Raji (cell line): Measurements from ENCODE around the gene USH2A.

ENCODE experiments used
- POLR2A ChIP-seq: IDR thresholded peaks from 2 replicates; pipeline ENCODE4 v1.6.1; 2011; ENCODE audit warnings: low read depth, low read length, control low read depth; ENCODE audit not compliant: insufficient read depth

USH2A gene

GRCh38 chr1:215833941-215834729 is 589.1 kb downstream of the USH2A start:
- TF ChIP-seq POLR2A = no peak

DNA sequence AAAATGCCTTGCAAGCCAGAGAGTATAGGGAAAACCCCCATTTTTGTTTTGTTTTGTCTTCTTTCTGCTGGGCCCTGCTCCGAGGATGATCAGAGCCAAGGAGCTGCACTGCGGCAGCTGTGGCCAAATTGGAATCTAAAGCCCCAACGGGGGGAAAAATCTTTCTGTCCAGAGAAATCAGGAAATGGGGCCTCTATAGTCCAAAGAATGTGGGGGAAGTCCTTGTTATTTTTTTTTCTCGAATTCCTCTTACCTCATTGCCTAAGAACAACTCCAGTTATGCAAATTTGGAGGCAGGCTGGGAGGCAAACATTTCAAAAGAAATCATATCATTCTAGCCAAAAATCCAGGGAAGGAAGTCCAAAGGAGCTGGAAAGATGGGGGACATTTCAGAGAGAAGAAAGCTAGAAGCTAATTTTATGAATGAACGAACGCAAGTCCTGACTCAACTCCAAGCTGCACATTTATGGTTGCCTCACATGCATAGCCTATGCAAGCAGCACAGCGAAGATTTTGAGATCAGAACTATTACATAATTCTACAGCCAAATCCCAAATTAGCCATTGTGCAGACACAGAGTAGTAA is 592.9 kb downstream of the USH2A start:
- no peak for TF ChIP-seq POLR2A

DNA sequence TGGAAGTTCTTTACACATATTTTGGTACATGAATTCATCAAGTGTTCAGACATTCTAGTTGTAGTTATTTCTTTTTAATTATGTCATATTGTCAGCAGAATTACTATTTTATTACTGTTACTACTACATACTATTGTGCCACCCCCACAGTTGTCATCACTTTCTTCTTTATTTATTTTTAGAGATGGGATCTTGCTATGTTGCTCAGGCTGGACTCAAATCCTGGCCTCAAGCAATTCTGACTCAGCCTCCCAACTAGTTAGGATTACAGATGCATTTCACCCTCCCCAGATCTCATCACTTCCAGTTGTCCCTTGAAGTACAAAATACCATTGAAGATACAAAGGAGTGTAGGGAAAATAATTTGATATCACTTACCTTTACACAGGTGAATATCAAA is 598.2 kb downstream of the USH2A start:
- no peak for TF ChIP-seq POLR2A

DNA sequence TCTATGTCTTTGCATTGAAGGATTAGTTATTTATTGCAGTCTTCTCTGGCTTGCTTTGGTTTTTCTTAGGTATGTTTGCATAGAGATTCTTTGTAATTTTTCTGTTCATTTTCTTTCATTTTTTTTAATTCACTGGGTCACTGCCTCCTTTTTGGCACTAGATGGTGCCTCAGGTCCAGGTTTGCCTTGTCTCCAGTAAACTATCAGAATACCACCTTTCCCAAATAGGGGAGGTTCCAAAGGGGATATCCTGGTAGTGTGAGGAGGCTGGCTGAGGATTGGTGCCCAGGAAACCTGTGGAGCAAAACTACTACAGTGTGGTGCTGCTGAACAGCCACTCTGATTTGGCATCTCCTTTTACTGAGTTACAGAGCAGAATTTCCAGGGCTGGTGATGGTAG is 599.0 kb downstream of the USH2A start:
- no peak for TF ChIP-seq POLR2A

DNA sequence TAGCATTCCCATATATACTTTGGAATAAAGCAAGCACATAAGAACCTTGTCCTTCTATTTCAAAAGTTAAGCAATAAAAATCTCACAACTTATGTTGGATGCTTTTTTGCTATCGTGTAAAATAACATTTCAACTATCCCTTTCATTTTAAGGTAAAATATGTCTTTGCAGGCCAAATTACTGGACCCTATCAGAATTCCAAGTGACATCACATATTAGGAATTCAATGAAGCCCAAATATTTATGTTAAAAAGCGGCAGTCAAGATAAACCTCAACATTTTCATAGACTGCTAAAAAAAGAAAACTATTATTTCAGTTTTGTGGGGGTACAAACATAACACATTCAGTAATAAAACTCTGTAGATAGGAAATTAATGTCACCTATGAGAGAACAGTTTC is 604.1 kb downstream of the USH2A start:
- TF ChIP-seq POLR2A = no peak

- TF ChIP-seq POLR2A = no peak
Observed at GRCh38 chr1:215807911-215808436, 615.3 kb downstream of the USH2A start.

DNA sequence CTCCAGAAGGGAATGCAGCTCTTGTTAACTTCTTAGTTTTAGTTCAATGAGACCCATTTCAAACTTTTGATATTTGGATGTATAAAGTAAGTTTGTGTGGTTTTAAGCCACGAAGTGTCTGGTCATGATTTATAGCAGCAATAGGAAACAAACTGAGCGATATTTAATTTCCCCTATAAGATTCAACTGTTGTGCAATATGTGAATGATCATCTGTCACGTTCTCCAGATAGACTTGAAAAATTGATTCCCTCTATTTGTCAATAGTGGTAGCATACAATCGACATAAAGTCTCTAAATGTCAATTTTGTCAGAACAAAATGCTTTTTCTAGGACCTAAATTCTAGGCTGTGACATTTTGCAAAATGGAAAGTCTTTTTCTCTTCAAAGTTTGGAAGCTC is 616.0 kb downstream of the USH2A start:
- no peak for TF ChIP-seq POLR2A

DNA sequence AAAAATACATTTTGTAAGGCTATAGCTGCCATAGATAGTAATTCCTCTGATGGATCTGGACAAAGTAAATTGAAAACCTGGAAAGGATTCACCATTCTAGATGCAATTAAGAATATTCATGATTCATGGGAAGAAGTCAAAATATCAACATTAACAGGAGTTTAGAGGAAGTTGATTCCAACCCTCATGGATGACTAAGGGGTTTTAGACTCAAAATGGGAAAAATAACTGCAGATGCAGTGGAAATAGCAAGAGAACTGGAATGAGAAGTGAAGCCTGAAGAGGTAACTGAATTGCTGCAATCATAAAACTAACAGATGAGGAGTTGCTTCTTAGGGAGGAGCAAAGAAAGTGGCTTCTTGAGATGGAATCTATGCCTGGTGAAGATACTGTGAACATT is 625.4 kb downstream of the USH2A start:
- no peak for TF ChIP-seq POLR2A

GRCh38 chr1:215794156-215794555 is 629.1 kb downstream of the USH2A start:
- no peak for TF ChIP-seq POLR2A

DNA sequence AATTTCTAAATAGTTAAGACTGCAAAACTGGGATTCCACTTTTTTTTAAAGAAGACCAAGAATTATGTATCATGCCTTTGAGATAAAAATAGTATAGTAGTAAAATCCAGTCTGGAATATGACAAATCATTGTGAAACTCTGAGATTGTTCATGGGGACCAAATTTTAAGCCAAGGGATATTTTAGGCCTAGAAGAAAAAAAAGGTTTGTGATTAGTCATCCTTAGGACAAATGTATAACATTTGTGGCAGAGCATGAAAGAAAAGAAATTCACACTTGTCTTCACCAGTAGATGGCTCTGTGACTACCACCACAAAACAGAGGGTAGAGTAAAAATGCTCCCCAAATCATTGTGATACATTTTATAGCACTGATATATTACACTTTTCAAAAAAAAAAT is 630.1 kb downstream of the USH2A start:
- no peak for TF ChIP-seq POLR2A

GRCh38 chr1:215792446-215792845 is 630.8 kb downstream of the USH2A start:
- TF ChIP-seq POLR2A = no peak

DNA sequence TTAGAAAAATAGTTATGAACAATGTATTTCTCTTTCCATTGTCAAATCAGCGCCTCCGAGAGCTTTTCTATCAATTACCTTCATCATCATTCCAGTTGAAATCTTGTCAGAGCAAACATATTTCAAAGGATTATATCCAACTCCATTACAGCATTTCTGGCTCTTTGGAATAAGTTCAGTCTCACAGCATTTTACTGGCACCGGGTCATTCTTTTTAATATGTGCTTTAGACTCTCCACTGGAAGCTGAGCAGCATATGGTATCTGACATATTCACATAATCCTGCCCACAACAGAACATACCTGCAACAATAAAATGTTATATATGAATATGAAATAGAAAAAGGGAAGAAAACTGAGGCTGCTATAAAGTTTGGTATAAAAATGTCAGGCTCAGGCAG is 633.3 kb downstream of the USH2A start:
- no peak for TF ChIP-seq POLR2A

- no peak for TF ChIP-seq POLR2A
Observed at GRCh38 chr1:215786997-215787396, 636.3 kb downstream of the USH2A start.

- TF ChIP-seq POLR2A = no peak
Observed at GRCh38 chr1:215780641-215781040, 642.6 kb downstream of the USH2A start.

DNA sequence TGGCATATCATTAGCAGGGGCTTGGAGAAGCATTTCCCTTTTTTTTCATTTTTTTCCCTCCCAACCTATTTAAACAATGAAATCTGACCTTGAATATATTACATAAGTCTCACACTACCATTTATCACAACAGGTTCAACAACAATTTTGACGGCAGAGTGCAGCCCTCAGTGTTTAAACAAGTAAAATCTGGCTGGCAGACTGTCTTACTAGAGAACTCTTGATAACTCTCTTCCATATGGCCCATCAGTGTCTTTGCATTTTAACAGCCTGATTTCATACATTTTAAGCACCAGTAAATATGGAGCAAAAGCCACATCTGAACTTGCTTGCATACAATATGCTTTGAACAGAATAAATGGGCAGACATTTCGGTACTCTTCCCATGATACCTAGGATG is 643.1 kb downstream of the USH2A start:
- TF ChIP-seq POLR2A = no peak

DNA sequence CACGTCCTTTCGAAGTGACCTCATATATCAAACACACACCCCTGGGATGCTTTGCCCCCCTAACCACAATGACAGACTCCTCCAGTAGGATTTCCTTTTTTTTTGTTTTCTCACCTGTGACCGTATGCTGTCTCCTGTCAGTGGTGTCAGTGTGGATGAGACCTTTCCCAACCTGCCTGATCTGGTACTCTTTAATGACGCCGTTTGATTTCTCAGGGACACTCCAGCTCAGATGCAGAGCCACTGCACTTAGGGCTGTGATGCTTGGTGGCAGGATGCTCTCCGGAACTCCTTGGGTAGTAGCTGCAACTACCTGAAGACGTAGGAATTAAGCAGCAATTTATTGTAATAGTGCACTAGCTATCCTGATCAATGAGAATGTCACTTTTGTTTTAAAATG is 643.5 kb downstream of the USH2A start:
- no peak for TF ChIP-seq POLR2A

GRCh38 chr1:215777370-215777925 is 645.8 kb downstream of the USH2A start:
- no peak for TF ChIP-seq POLR2A

- TF ChIP-seq POLR2A = no peak
Observed at GRCh38 chr1:215776336-215776735, 646.9 kb downstream of the USH2A start.
